Inflammatory macrophage treated with lipopolysaccharide for 1 hour (primary cell): Measurements from ENCODE around the gene GSTP1.
"Not testable (repeated sequence)": the region's sequence is repeated elsewhere in the genome, so short reads cannot be mapped to it uniquely, and the experiment has no call there.

Experiments used
- DNase-seq, 2 donors: peaks; one replicate each; pipeline ENCODE4 v3.0.0-alpha.2; 2020 to 2022

GSTP1 gene

GRCh38 chr11:67616431-67617242 lies 33.0 kb downstream of the GSTP1 start:
- DNase-seq, result no peak

GRCh38 chr11:67617243-67617953 lies 33.8 kb downstream of the GSTP1 start:
- DNase-seq, result no peak

- not testable (repeated sequence) for DNase-seq
These were observed 35.5 kb downstream of the GSTP1 start for GRCh38 chr11:67618901-67619659.

- not testable (repeated sequence) for DNase-seq
These were observed 36.3 kb downstream of the GSTP1 start for GRCh38 chr11:67619683-67620618.

GRCh38 chr11:67620621-67621020 lies 37.0 kb downstream of the GSTP1 start:
- DNase-seq, result not testable (repeated sequence)

- not testable (repeated sequence) for DNase-seq
These were observed 38.3 kb downstream of the GSTP1 start for GRCh38 chr11:67621928-67622327.

- not testable (repeated sequence) for DNase-seq
These were observed 39.3 kb downstream of the GSTP1 start for GRCh38 chr11:67622905-67623304.

GRCh38 chr11:67623795-67624194 lies 40.2 kb downstream of the GSTP1 start:
- not testable (repeated sequence) for DNase-seq

- DNase-seq, result not testable (repeated sequence)
These were observed 42.7 kb downstream of the GSTP1 start for GRCh38 chr11:67626131-67626833.

- DNase-seq, result no peak
These were observed 43.4 kb downstream of the GSTP1 start for GRCh38 chr11:67626970-67627369.

GRCh38 chr11:67627441-67627811 lies 43.8 kb downstream of the GSTP1 start:
- no peak for DNase-seq

GRCh38 chr11:67627812-67628624 lies 44.4 kb downstream of the GSTP1 start:
- no peak for DNase-seq

- no peak for DNase-seq
These were observed 45.2 kb downstream of the GSTP1 start for GRCh38 chr11:67628710-67629385.

- peak; percentile 64 to 85 for DNase-seq
These were observed 46.0 kb downstream of the GSTP1 start, which contains the start of gene NUDT8 for GRCh38 chr11:67629386-67630227. TSS of gene NUDT8 (minus strand) at chr11:67629937. CDS start at chr11:67629911, 26 bp downstream.

- peak; percentile 95 to 98 for DNase-seq
These were observed 46.8 kb downstream of the GSTP1 start for GRCh38 chr11:67630228-67630942.

GRCh38 chr11:67630943-67631331 lies 47.3 kb downstream of the GSTP1 start:
- no peak for DNase-seq

- DNase-seq, result no peak
These were observed 47.8 kb downstream of the GSTP1 start for GRCh38 chr11:67631411-67631810.

- no peak for DNase-seq
These were observed 48.2 kb downstream of the GSTP1 start for GRCh38 chr11:67631853-67632174.
